Breast epithelium (tissue), 4 donors: ENCODE data around the gene CAPNS1. TPM values are rescaled to one million over a fixed set of nuclear protein-coding genes. Genes with fewer than 3 reads are reported as not detected.

Source experiments
- DNase-seq, 2 donors: peaks; one replicate each; pipeline ENCODE4 v3.0.0-alpha.2; 2019; ENCODE audit warnings: low spot score in 2 of 2
- H3K27ac ChIP-seq, 2 donors: fragments of 200-600 bp; sonication (generic) in 1 of 2; one replicate each; pipeline ENCODE4 v1.5.1; 2016 to 2019; ENCODE audit warnings: mild to moderate bottlenecking in 1 of 2
- H3K27me3 ChIP-seq, 2 donors: fragments of 200-600 bp; sonication (generic) in 1 of 2; one replicate each; pipeline versions ENCODE4 v1.5.1 to v1.6.0; 2017 to 2019; ENCODE audit warnings: control low read depth in 1 of 2, mild to moderate bottlenecking in 1 of 2
- H3K36me3 ChIP-seq: fragments of 200-600 bp; one replicate; pipeline ENCODE4 v1.5.1; 2019
- H3K4me1 ChIP-seq, 2 donors: fragments of 200-600 bp; sonication (generic); one replicate each; pipeline ENCODE4 v1.5.1; 2016 to 2019; ENCODE audit warnings: control low read depth in 1 of 2
- H3K4me3 ChIP-seq, 3 donors: fragments of 200-600 bp; sonication (generic); 1 replicate in 2 of 3; 2 replicates in 1 of 3; pipeline ENCODE4 v1.5.1; 2016 to 2019; ENCODE audit warnings: mild to moderate bottlenecking in 3 of 3, moderate library complexity in 2 of 3
- H3K9me3 ChIP-seq, 2 donors: fragments of 200-600 bp; sonication (generic) in 1 of 2; one replicate each; pipeline ENCODE4 v1.5.1; 2016 to 2019; ENCODE audit warnings: control low read depth in 1 of 2
- CTCF ChIP-seq, 3 donors: fragments of 450-650 bp; IDR thresholded peaks; one replicate each; pipeline ENCODE4 v1.5.1; 2016 to 2017; ENCODE audit warnings: antibody characterized with exemption in 3 of 3, mild to moderate bottlenecking in 3 of 3, moderate library complexity in 3 of 3
- POLR2A ChIP-seq: fragments of 450-650 bp; IDR thresholded peaks from one replicate; pipeline ENCODE4 v1.6.1; 2016; ENCODE audit warnings: antibody characterized with exemption, mild to moderate bottlenecking, moderate library complexity
- POLR2AphosphoS5 ChIP-seq, 3 donors: sonication (generic); formaldehyde crosslinking; IDR thresholded peaks; one replicate each; pipeline ENCODE4 v1.6.1; 2017; ENCODE audit warnings: antibody characterized with exemption in 3 of 3
- intact Hi-C: fragments of 100-400 bp; cut with DNase I; formaldehyde crosslinking; loops from one replicate; pipeline ENCODE4 v1.15.1; 2023; ENCODE audit warnings: low total_unique reads
- total RNA-seq, 3 donors: library from RNA; depleted of rRNA; stranded (reverse); fragments of >200 nt; gene quantifications; one replicate each; pipeline ENCODE4 v1.1.0, GENCODE V29; 2016

Gene CAPNS1
- total RNA-seq, 3 donors from 2014 or later, result 144 to 286 (median 200) TPM

GRCh38 chr19:36142496-36142895, 2.6 kb downstream of the CAPNS1 start:
- intact Hi-C loops, result loop anchor here (5.0 kb wide), 1 partner anchor 875 kb away; the partner anchor contains the start of gene USF2
- peaks cover 0 to 4% of the 10 kb centered on the region in 2 donors for H3K4me1 ChIP-seq
- H3K27me3 ChIP-seq, result no peaks in the 10 kb centered on the region
- no peak overlapping the region for H3K4me3 ChIP-seq
- peaks cover 5% of the 10 kb centered on the region for H3K36me3 ChIP-seq
- H3K27ac ChIP-seq, result no peak overlapping the region
- no peak for DNase-seq
- H3K9me3 ChIP-seq, result no peaks in the 10 kb centered on the region
- TF ChIP-seq POLR2A (no peak), POLR2AphosphoS5 (IDR thresholded peaks at IDR 0.05) (no peak), CTCF (IDR thresholded peaks at IDR 0.05) (no peak)

GRCh38 chr19:36144624-36145023, 4.8 kb downstream of the CAPNS1 start:
- TF ChIP-seq POLR2AphosphoS5 (IDR thresholded peaks at IDR 0.05) (no peak), CTCF (IDR thresholded peaks at IDR 0.05) (no peak), POLR2A (no peak)
- no peaks in the 10 kb centered on the region for H3K9me3 ChIP-seq
- intact Hi-C loops, result loop anchor here (5.0 kb wide), 1 partner anchor 877 kb away; the partner anchor contains the start of gene USF2
- no peak overlapping the region for H3K4me3 ChIP-seq
- H3K27me3 ChIP-seq, result no peaks in the 10 kb centered on the region
- peaks cover 5% of the 10 kb centered on the region for H3K36me3 ChIP-seq
- DNase-seq, result no peak
- no peak overlapping the region for H3K27ac ChIP-seq
- peaks cover 0 to 4% of the 10 kb centered on the region in 2 donors for H3K4me1 ChIP-seq

GRCh38 chr19:36149673-36150406, 10.0 kb downstream of the CAPNS1 start:
- Histone ChIP-seq H3K9me3 (no peaks in the 10 kb centered on the region), H3K36me3 (peaks cover 5% of the 10 kb centered on the region), H3K4me3 (no peak overlapping the region), H3K27me3 (no peaks in the 10 kb centered on the region), H3K4me1 (peaks cover 0 to 3% of the 10 kb centered on the region in 2 donors), H3K27ac (peak overlapping the region; percentile 96)
- TF ChIP-seq POLR2A (no peak), POLR2AphosphoS5 (IDR thresholded peaks at IDR 0.05) (no peak), CTCF (IDR thresholded peaks at IDR 0.05) (no peak)
- intact Hi-C loops, result no loop called here
- DNase-seq, result peak; percentile 57 to 69

GRCh38 chr19:36150586-36150985, 10.7 kb downstream of the CAPNS1 start:
- Histone ChIP-seq H3K27ac (peak overlapping the region; percentile 96), H3K4me1 (peaks cover 0 to 3% of the 10 kb centered on the region in 2 donors), H3K9me3 (no peaks in the 10 kb centered on the region), H3K36me3 (peaks cover 5% of the 10 kb centered on the region), H3K4me3 (peak overlapping the region; percentile 59 to 69 (median 64)), H3K27me3 (no peaks in the 10 kb centered on the region)
- no peak for TF ChIP-seq POLR2AphosphoS5 (IDR thresholded peaks at IDR 0.05)
- no peak for TF ChIP-seq POLR2A
- TF ChIP-seq CTCF (IDR thresholded peaks at IDR 0.05), result no peak
- no peak for DNase-seq
- intact Hi-C loops, result no loop called here
